Right lobe of liver (tissue), 4 donors: ENCODE data around the gene PLA2R1.

ENCODE experiments used
- POLR2A ChIP-seq: fragments of 450-650 bp; IDR thresholded peaks from one replicate; pipeline ENCODE4 v1.6.1; 2017; ENCODE audit warnings: antibody characterized with exemption, mild to moderate bottlenecking
- TF ChIP-seq, protein P1 (sequence below), 4 donors: fragments of 200-600 bp in 3 of 4; fragments of 450-650 bp in 1 of 4; IDR thresholded peaks; one replicate each; pipeline versions ENCODE4 v1.5.1 to v1.8.0; 2016 to 2022; ENCODE audit warnings: antibody characterized with exemption in 4 of 4, mild to moderate bottlenecking in 2 of 4
- donor health status: DM: no; HTN: no; CAD: no.
- donor health status: DM: no; HTN: no; CAD: no.
- donor health status: DM: no; HTN: yes; CAD: no.

DNA sequence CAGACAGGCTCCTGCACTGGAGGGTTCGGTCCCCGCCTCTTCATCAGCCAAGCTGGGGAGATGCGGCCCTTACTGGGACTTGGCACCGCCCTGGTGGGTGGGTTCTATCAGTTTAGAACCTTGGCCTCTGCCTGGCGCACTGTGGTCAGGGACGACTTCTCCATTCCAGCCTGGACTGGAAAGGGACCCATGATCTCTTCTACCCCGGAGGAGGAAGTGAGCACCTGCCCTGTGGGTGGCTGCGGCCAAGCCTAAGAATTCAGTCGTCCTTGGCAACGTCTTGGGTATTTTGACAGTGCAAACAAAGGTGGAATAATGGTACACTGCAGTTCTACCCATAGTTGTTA is 157.5 kb downstream of the PLA2R1 start:
- TF ChIP-seq, protein P1, sequence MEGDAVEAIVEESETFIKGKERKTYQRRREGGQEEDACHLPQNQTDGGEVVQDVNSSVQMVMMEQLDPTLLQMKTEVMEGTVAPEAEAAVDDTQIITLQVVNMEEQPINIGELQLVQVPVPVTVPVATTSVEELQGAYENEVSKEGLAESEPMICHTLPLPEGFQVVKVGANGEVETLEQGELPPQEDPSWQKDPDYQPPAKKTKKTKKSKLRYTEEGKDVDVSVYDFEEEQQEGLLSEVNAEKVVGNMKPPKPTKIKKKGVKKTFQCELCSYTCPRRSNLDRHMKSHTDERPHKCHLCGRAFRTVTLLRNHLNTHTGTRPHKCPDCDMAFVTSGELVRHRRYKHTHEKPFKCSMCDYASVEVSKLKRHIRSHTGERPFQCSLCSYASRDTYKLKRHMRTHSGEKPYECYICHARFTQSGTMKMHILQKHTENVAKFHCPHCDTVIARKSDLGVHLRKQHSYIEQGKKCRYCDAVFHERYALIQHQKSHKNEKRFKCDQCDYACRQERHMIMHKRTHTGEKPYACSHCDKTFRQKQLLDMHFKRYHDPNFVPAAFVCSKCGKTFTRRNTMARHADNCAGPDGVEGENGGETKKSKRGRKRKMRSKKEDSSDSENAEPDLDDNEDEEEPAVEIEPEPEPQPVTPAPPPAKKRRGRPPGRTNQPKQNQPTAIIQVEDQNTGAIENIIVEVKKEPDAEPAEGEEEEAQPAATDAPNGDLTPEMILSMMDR (IDR thresholded peaks at IDR 0.05), result no peak
- no peak for TF ChIP-seq POLR2A
